Liver (tissue), 9 donors: ENCODE measurements around the gene TMEM43. TPM values are rescaled to one million over a fixed set of nuclear protein-coding genes. Genes with fewer than 3 reads are reported as not detected.

Experiments used
- DNase-seq: peaks from one replicate; pipeline ENCODE4 v3.0.0-alpha.2; 2017; ENCODE audit warnings: low spot score
- H3K27ac ChIP-seq, 2 donors: one replicate each; pipeline ENCODE4 v1.7.0; 2013; ENCODE audit warnings: inconsistent platforms in 2 of 2, low read length in 2 of 2, control low read depth in 1 of 2, low read depth in 1 of 2, mild to moderate bottlenecking in 1 of 2
- H3K27me3 ChIP-seq, 4 donors: one replicate each; pipeline versions ENCODE4 v1.6.1 to v1.7.0; 2013; ENCODE audit warnings: low read length in 3 of 4, inconsistent platforms in 1 of 4, mild to moderate bottlenecking in 1 of 4, moderate library complexity in 1 of 4; ENCODE audit not compliant: control insufficient read depth in 4 of 4, insufficient read depth in 4 of 4
- H3K36me3 ChIP-seq, 4 donors: one replicate each; pipeline versions ENCODE4 v1.6.1 to v1.7.0; 2013; ENCODE audit warnings: low read length in 3 of 4, mild to moderate bottlenecking in 3 of 4, low read depth in 1 of 4, moderate library complexity in 1 of 4; ENCODE audit not compliant: control insufficient read depth in 4 of 4, insufficient read depth in 3 of 4
- H3K4me1 ChIP-seq, 4 donors: one replicate each; pipeline versions ENCODE4 v1.6.1 to v1.7.0; 2013; ENCODE audit warnings: low read length in 3 of 4, mild to moderate bottlenecking in 3 of 4, moderate library complexity in 1 of 4; ENCODE audit not compliant: control insufficient read depth in 4 of 4, insufficient read depth in 4 of 4
- H3K4me3 ChIP-seq, 3 donors: one replicate each; pipeline versions ENCODE4 v1.6.1 to v1.7.0; 2013; ENCODE audit warnings: low read length in 3 of 3, control low read depth in 1 of 3, low read depth in 1 of 3, mild to moderate bottlenecking in 1 of 3
- H3K9ac ChIP-seq, 2 donors: one replicate each; pipeline ENCODE4 v1.7.0; 2013; ENCODE audit warnings: low read length in 2 of 2, mild to moderate bottlenecking in 2 of 2, moderate library complexity in 2 of 2, control low read depth in 1 of 2, low read depth in 1 of 2
- H3K9me3 ChIP-seq, 4 donors: one replicate each; pipeline versions ENCODE4 v1.6.1 to v1.7.0; 2013; ENCODE audit warnings: low read length in 3 of 4; ENCODE audit not compliant: control insufficient read depth in 4 of 4
- FOXA1 ChIP-seq: IDR thresholded peaks from 2 replicates; pipeline ENCODE4 v1.6.1; 2016; ENCODE audit warnings: antibody characterized with exemption
- FOXA2 ChIP-seq: IDR thresholded peaks from 2 replicates; pipeline ENCODE4 v1.6.1; 2016; ENCODE audit warnings: antibody characterized with exemption
- GABPA ChIP-seq, 2 donors: IDR thresholded peaks in 1 of 2; conservative IDR thresholded peaks in 1 of 2; 2 replicates each; pipeline ENCODE4 v1.6.1; 2016; ENCODE audit warnings: antibody characterized with exemption in 2 of 2, mild to moderate bottlenecking in 1 of 2, moderate library complexity in 1 of 2
- HNF4A ChIP-seq, 2 donors: conservative IDR thresholded peaks; 2 replicates each; pipeline ENCODE4 v1.6.1; 2016; ENCODE audit warnings: antibody characterized with exemption in 2 of 2, mild to moderate bottlenecking in 2 of 2
- JUND ChIP-seq, 2 donors: IDR thresholded peaks; 2 replicates each; pipeline ENCODE4 v1.6.1; 2016; ENCODE audit warnings: antibody characterized with exemption in 2 of 2
- NR2F2 ChIP-seq: IDR thresholded peaks from 2 replicates; pipeline ENCODE4 v1.6.1; 2016; ENCODE audit warnings: antibody characterized with exemption
- RAD21 ChIP-seq, 2 donors: IDR thresholded peaks; 2 replicates each; pipeline ENCODE4 v1.6.1; 2016; ENCODE audit warnings: antibody characterized with exemption in 2 of 2, mild to moderate bottlenecking in 2 of 2
- REST ChIP-seq: IDR thresholded peaks from 2 replicates; pipeline ENCODE4 v1.6.1; 2016; ENCODE audit warnings: antibody characterized with exemption, mild to moderate bottlenecking
- RXRA ChIP-seq, 2 donors: IDR thresholded peaks; 2 replicates each; pipeline ENCODE4 v1.6.1; 2017 to 2018; ENCODE audit warnings: antibody characterized with exemption in 2 of 2, mild to moderate bottlenecking in 1 of 2
- SP1 ChIP-seq: IDR thresholded peaks from 2 replicates; pipeline ENCODE4 v1.6.1; 2018; ENCODE audit warnings: antibody characterized with exemption, mild to moderate bottlenecking
- TAF1 ChIP-seq: conservative IDR thresholded peaks from 2 replicates; pipeline ENCODE4 v1.6.1; 2016; ENCODE audit warnings: antibody characterized with exemption, mild to moderate bottlenecking
- YY1 ChIP-seq: IDR thresholded peaks from 2 replicates; pipeline ENCODE4 v1.6.1; 2016; ENCODE audit warnings: antibody characterized with exemption, mild to moderate bottlenecking
- ZBTB33 ChIP-seq: IDR thresholded peaks from 2 replicates; pipeline ENCODE4 v1.6.1; 2016; ENCODE audit warnings: antibody characterized with exemption
- WGBS: extraction: QIAGEN DNeasy Blood & Tissue Kit; methylation state at CpG from one replicate; pipeline ENCODE4 v1.1.7; 2013; 5-methylcytosine and 5-hydroxymethylcytosine counted together
- polyA plus RNA-seq, 2 donors: library from polyadenylated mRNA; stranded (reverse) in 1 of 2; unstranded in 1 of 2; fragments of 200-250 nt in 1 of 2; fragments of >200 nt in 1 of 2; fragmentation: Nextera tagmentation in 1 of 2; extraction: Ambion mirVana in 1 of 2; gene quantifications; one replicate each; pipeline versions ENCODE4 v1.2.1 to v1.2.3, GENCODE V29; 2013 to 2015
- total RNA-seq, 2 donors: library from RNA; depleted of rRNA; stranded (reverse); fragments of >200 nt; gene quantifications; one replicate each; pipeline ENCODE4 v1.2.3, GENCODE V29; 2014
- TF ChIP-seq, protein P1 (sequence below): IDR thresholded peaks from 2 replicates; pipeline ENCODE4 v1.6.1; 2016; ENCODE audit warnings: antibody characterized with exemption
- donor health status: healthy.
- donor health status: healthy.
- donor health status: healthy.
- donor health status: healthy.
- donor health status: healthy.

The TMEM43 gene
- total and polyA plus RNA-seq, 4 donors, result 7.4 to 15.1 (median 13.5) TPM

DNA sequence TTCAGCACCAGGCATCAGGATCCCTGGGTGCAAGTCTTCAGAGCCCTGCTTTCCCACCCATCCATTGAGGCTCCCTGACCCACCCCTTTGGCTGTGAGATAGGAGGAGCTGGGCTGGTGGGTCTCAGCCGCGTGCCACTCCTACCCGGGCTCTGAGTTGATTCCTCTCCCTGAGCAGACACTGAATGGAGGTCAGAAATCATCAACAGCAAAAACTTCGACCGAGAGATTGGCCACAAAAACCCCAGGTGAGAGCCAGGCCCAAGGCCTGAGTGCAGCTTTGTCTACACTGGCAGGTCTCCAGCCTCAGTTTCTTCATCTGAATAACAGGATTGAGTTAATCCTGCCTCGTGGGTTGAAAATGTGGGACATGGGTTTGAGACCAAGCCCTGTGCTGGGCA lies 7.8 kb downstream of the TMEM43 start:
- Histone ChIP-seq H3K9ac (no peak overlapping the region), H3K27ac (no peak overlapping the region), H3K36me3 (peaks cover 10 to 63% (median 29%) of the 10 kb centered on the region in 4 donors), H3K4me1 (peaks cover 3 to 39% (median 24%) of the 10 kb centered on the region in 4 donors), H3K27me3 (no peaks in the 10 kb centered on the region), H3K4me3 (no peak overlapping the region), H3K9me3 (no peaks in the 10 kb centered on the region)
- 91% methylated on average over 6 of the region's 6 CpGs for WGBS
- no peak for DNase-seq
- TF ChIP-seq, protein P1, sequence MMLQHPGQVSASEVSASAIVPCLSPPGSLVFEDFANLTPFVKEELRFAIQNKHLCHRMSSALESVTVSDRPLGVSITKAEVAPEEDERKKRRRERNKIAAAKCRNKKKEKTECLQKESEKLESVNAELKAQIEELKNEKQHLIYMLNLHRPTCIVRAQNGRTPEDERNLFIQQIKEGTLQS, result no peak
- TF ChIP-seq YY1 (no peak), ZBTB33 (no peak), JUND (IDR thresholded peaks at IDR 0.05) (no peak), FOXA2 (no peak), SP1 (no peak), GABPA (IDR thresholded peaks at IDR 0.05 in 1 of 2, conservative IDR thresholded peaks at IDR 0.05 in 1 of 2) (no peak), FOXA1 (no peak), NR2F2 (no peak), TAF1 (no peak), RXRA (IDR thresholded peaks at IDR 0.05) (no peak), HNF4A (conservative IDR thresholded peaks at IDR 0.05) (no peak), RAD21 (IDR thresholded peaks at IDR 0.05) (no peak), REST (no peak)

DNA sequence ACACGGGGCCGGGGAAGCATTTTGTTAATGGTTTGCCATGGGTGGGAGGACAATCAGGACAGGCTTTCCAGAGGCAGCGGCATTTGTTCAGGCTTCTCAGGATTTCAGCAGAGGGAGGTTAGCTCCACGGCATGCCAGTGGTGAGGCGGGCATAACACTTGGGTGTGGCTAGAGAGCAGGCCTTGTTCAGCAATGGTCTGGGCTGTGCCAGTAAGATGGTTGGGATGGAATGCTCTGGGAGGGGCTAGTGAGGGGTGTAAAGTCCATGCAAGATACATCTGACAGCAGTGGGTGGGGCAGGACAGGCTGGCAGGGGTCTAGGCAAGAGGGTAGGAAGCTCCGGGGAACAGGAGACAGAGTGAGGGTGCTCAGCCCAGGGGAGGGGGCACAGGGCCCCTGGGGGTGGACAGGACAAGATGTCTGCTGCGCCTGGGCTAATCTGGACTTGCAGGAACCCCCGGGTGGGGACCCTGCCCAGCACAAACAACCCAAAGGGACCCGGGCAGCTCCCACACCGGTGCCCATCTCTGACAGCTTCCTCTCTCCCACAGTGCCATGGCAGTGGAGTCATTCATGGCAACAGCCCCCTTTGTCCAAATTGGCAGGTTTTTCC lies 8.4 kb downstream of the TMEM43 start:
- Histone ChIP-seq H3K9ac (no peak overlapping the region), H3K9me3 (no peaks in the 10 kb centered on the region), H3K27me3 (no peaks in the 10 kb centered on the region), H3K4me3 (no peak overlapping the region), H3K27ac (no peak overlapping the region), H3K36me3 (peaks cover 10 to 58% (median 29%) of the 10 kb centered on the region in 4 donors), H3K4me1 (peaks cover 4 to 46% (median 29%) of the 10 kb centered on the region in 4 donors)
- TF ChIP-seq HNF4A (conservative IDR thresholded peaks at IDR 0.05) (peak in 1 of 2 donors; percentile 6), SP1 (no peak)
- no peak for DNase-seq
- WGBS, result 85% methylated on average over 10 of the region's 10 CpGs
